Skeletal muscle tissue (tissue), 4 donors: ENCODE data around the gene C9orf50. TPM values are rescaled to one million over a fixed set of nuclear protein-coding genes. Genes with fewer than 3 reads are reported as not detected.

Experiments
- H3K27ac ChIP-seq: one replicate; pipeline ENCODE4 v1.7.0; 2013; ENCODE audit warnings: mild to moderate bottlenecking, low read depth, low read length, inconsistent platforms
- H3K27me3 ChIP-seq, 3 donors: one replicate each; pipeline ENCODE4 v1.7.0; 2013; ENCODE audit warnings: low read length in 3 of 3; ENCODE audit not compliant: control insufficient read depth in 3 of 3, insufficient read depth in 3 of 3
- H3K36me3 ChIP-seq, 3 donors: one replicate each; pipeline ENCODE4 v1.7.0; 2013; ENCODE audit warnings: low read length in 3 of 3; ENCODE audit not compliant: control insufficient read depth in 3 of 3, insufficient read depth in 3 of 3
- H3K4me1 ChIP-seq, 3 donors: one replicate each; pipeline ENCODE4 v1.7.0; 2013; ENCODE audit warnings: low read length in 3 of 3, mild to moderate bottlenecking in 3 of 3; ENCODE audit not compliant: control insufficient read depth in 3 of 3, insufficient read depth in 3 of 3
- H3K4me3 ChIP-seq, 3 donors: one replicate each; pipeline ENCODE4 v1.7.0; 2013; ENCODE audit warnings: low read length in 3 of 3
- H3K9ac ChIP-seq, 3 donors: one replicate each; pipeline ENCODE4 v1.7.0; 2013; ENCODE audit warnings: low read length in 3 of 3, mild to moderate bottlenecking in 3 of 3, moderate library complexity in 2 of 3, low read depth in 1 of 3
- H3K9me3 ChIP-seq, 3 donors: one replicate each; pipeline ENCODE4 v1.7.0; 2013; ENCODE audit warnings: low read length in 3 of 3; ENCODE audit not compliant: control insufficient read depth in 3 of 3
- total RNA-seq: library from RNA; depleted of rRNA; stranded (reverse); fragments of >200 nt; gene quantifications from one replicate; pipeline ENCODE4 v1.2.3, GENCODE V29; 2014
- donor health status: Osteomylitis.

The C9orf50 gene
- not detected for total RNA-seq

GRCh38 chr9:129620669-129621295 is at the start of gene C9orf50:
Gene C9orf50, minus strand, starts transcription at chr9:129621101. Its CDS starts 527 bp downstream, at chr9:129620574.
- Histone ChIP-seq H3K4me3 (peak within 1 kb of the TSS; percentile 7 to 58 (median 43)), H3K36me3 (no peaks in the 10 kb centered on the region), H3K4me1 (peaks cover 9 to 14% (median 12%) of the 10 kb centered on the region in 3 donors), H3K27me3 (peaks cover 4 to 21% (median 19%) of the 10 kb centered on the region in 3 donors), H3K9ac (peak within 1 kb of the TSS; percentile 14 to 70 (median 51)), H3K27ac (no peak within 1 kb of the TSS), H3K9me3 (no peaks in the 10 kb centered on the region)

DNA sequence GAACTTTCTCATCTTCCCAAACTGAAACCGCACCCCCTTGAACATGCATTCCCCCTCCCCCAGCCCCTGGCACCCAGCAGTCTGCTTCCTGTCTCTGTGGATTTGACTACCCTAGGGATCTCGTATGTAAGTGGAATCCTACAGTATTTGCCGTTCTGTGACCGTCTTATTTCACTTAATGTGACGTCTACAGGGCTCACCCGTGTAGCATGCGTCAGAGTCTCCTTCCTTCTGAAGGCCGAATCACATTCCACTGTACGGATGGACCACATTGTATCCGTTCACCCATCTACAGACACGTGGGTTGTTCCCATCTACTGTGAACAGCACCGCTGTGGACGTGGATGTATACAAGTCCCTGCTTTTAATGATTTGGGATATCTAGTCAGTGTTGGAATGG is 49.0 kb upstream of the C9orf50 start:
- no peak overlapping the region for H3K9ac ChIP-seq
- no peak overlapping the region for H3K27ac ChIP-seq
- no peaks in the 10 kb centered on the region for H3K36me3 ChIP-seq
- H3K9me3 ChIP-seq, result no peaks in the 10 kb centered on the region
- no peak overlapping the region for H3K4me3 ChIP-seq
- peaks cover 15 to 33% (median 23%) of the 10 kb centered on the region in 3 donors for H3K27me3 ChIP-seq
- H3K4me1 ChIP-seq, result no peaks in the 10 kb centered on the region

DNA sequence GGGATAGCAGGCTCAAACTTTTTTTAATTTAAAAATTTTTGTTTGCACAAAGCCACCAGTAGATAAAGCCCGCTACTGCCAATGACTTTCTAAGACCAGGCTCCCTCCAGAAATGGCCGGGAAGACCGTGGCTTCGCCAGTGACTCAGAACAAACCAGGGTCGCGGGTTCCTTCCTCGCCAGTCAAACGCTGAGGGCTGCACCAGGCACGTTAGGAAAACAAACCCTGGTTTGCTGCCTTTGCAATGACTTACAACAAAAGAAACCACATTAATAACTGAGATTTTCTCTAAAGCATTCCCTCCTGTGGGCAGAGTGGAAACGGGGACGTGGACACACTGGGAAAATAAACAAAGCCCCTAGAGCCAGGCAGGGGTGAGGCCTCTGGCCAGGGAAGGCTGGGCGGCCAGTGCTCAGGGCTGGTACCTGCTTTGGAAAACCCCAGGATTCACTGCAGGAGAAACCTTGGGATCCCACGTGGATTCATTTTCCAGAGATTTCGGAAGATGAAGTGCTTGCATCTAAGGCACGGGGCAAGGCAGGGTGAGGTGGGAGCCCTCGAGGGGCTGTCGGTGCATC is 48.3 kb upstream of the C9orf50 start:
- H3K9me3 ChIP-seq, result no peaks in the 10 kb centered on the region
- H3K36me3 ChIP-seq, result no peaks in the 10 kb centered on the region
- no peak overlapping the region for H3K27ac ChIP-seq
- H3K4me1 ChIP-seq, result no peaks in the 10 kb centered on the region
- H3K27me3 ChIP-seq, result peaks cover 18 to 30% (median 26%) of the 10 kb centered on the region in 3 donors
- H3K4me3 ChIP-seq, result no peak overlapping the region
- H3K9ac ChIP-seq, result no peak overlapping the region

- Histone ChIP-seq H3K27me3 (peaks cover 18 to 30% (median 26%) of the 10 kb centered on the region in 3 donors), H3K4me1 (no peaks in the 10 kb centered on the region), H3K36me3 (no peaks in the 10 kb centered on the region), H3K9ac (no peak overlapping the region), H3K27ac (no peak overlapping the region), H3K9me3 (no peaks in the 10 kb centered on the region), H3K4me3 (no peak overlapping the region)
Observed at GRCh38 chr9:129667850-129668249, 46.9 kb upstream of the C9orf50 start.

GRCh38 chr9:129667378-129667777 is 46.5 kb upstream of the C9orf50 start:
- Histone ChIP-seq H3K9ac (no peak overlapping the region), H3K27me3 (peaks cover 18 to 30% (median 26%) of the 10 kb centered on the region in 3 donors)

GRCh38 chr9:129666575-129666974 is 45.7 kb upstream of the C9orf50 start:
- peak overlapping the region in 1 of 3 donors; percentile 32 for H3K9ac ChIP-seq
- no peak overlapping the region for H3K27ac ChIP-seq
- H3K4me3 ChIP-seq, result no peak overlapping the region
- H3K9me3 ChIP-seq, result no peaks in the 10 kb centered on the region
- no peaks in the 10 kb centered on the region for H3K4me1 ChIP-seq
- H3K36me3 ChIP-seq, result no peaks in the 10 kb centered on the region
- H3K27me3 ChIP-seq, result peaks cover 18 to 30% (median 26%) of the 10 kb centered on the region in 3 donors

More at GRCh38 chr9:129667378-129667777, 46.5 kb upstream of the C9orf50 start:
- Histone ChIP-seq H3K9me3 (no peaks in the 10 kb centered on the region), H3K27ac (no peak overlapping the region), H3K4me1 (no peaks in the 10 kb centered on the region), H3K36me3 (no peaks in the 10 kb centered on the region), H3K4me3 (no peak overlapping the region)

DNA sequence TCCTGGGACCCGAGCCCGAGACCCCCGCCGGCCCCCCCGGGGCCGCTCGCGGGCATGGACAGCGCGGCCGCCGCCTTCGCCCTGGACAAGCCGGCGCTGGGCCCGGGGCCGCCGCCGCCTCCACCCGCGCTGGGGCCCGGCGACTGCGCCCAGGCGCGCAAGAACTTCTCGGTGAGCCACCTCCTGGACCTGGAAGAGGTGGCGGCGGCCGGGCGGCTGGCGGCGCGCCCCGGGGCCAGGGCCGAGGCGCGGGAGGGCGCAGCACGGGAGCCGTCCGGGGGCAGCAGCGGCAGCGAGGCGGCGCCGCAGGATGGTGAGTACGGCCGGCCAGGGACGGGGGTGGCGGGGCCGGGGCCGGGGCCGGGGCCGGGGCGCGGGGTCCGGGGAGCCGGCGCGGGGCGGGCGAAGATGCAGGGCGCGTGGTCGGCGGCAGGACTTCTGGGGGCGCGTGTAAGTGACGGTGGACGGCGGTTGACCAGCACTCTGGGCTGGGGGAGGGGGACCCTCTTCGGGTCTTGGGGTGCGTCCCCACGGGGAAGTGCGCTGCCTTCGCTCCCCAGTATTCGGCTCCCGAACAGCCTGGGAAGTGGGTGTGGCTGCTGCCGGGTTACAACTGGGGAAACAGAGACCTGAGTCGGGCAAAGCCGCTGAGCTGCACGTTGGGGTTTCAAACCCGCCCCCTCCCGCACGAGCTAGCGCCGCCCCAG is 45.1 kb upstream of the C9orf50 start:
- H3K9ac ChIP-seq, result no peak overlapping the region
- H3K27me3 ChIP-seq, result peaks cover 18 to 30% (median 26%) of the 10 kb centered on the region in 3 donors
- no peak overlapping the region for H3K27ac ChIP-seq
- H3K36me3 ChIP-seq, result no peaks in the 10 kb centered on the region
- no peaks in the 10 kb centered on the region for H3K4me1 ChIP-seq
- peaks cover 0 to 3% (median 0%) of the 10 kb centered on the region in 3 donors for H3K9me3 ChIP-seq
- peak overlapping the region in 1 of 3 donors; percentile 23 for H3K4me3 ChIP-seq

GRCh38 chr9:129665389-129665775 is 44.5 kb upstream of the C9orf50 start, which contains the start of gene PRRX2:
Gene PRRX2, plus strand, starts transcription at chr9:129665647. Its CDS starts 221 bp downstream, at chr9:129665868.
- no peaks in the 10 kb centered on the region for H3K36me3 ChIP-seq
- no peak within 1 kb of the TSS for H3K27ac ChIP-seq
- H3K27me3 ChIP-seq, result peaks cover 18 to 30% (median 26%) of the 10 kb centered on the region in 3 donors
- H3K9ac ChIP-seq, result peak within 1 kb of the TSS in 1 of 3 donors; percentile 32
- H3K9me3 ChIP-seq, result peaks cover 0 to 3% (median 0%) of the 10 kb centered on the region in 3 donors
- H3K4me1 ChIP-seq, result no peaks in the 10 kb centered on the region
- peak within 1 kb of the TSS; percentile 31 to 43 (median 41) for H3K4me3 ChIP-seq

DNA sequence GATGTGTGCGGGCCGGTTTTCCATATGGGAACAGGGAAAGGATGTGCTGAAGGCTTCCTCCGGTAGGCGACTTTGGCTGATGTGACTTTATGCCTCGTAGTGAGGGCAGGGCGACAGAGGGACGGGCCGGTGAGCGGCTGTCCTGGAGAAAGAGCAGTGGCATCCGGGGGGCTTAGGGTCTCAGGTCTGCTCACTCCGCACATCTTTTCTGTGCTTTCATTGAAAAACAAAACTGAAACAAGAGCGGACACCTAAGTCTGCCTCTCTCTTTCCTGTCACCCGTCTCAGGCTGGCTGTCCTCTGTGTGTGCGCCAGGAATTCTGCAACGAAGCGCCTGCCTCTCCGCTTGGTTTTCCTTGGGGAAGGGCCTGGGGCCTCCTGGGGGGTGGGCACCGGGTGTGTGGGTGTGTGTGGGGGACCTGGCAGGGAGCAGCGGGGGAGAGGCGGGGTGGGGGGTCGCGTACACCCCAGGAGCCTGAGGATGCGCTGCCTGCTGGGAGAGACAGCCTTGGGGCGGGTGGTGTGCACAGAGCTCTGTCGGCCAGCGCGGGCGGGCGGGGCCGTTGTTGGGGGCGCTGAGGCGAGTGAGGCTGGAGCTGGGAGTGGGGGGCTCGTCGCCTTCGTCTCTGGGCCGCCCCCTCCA is 44.0 kb upstream of the C9orf50 start:
- H3K9ac ChIP-seq, result no peak overlapping the region
- peaks cover 18 to 30% (median 26%) of the 10 kb centered on the region in 3 donors for H3K27me3 ChIP-seq
- no peaks in the 10 kb centered on the region for H3K36me3 ChIP-seq
- no peak overlapping the region for H3K27ac ChIP-seq
- H3K4me1 ChIP-seq, result no peaks in the 10 kb centered on the region
- H3K4me3 ChIP-seq, result peak overlapping the region; percentile 31 to 43 (median 41)
- peaks cover 0 to 3% (median 0%) of the 10 kb centered on the region in 3 donors for H3K9me3 ChIP-seq
